HG03097 (cell line): ENCODE data around the gene NUDT1.

Experiments used
- ATAC-seq: cut with Tn5 transposase; IDR thresholded peaks from one replicate; pipeline ENCODE4 v1.9.1; 2021; ENCODE audit not compliant: unreplicated experiment, low FRiP score

The NUDT1 gene

GRCh38 chr7:2222516-2222915 is 19.5 kb upstream of the NUDT1 start:
- ATAC-seq, result no peak

- no peak for ATAC-seq
Observed at GRCh38 chr7:2223321-2223720, 18.7 kb upstream of the NUDT1 start.

DNA sequence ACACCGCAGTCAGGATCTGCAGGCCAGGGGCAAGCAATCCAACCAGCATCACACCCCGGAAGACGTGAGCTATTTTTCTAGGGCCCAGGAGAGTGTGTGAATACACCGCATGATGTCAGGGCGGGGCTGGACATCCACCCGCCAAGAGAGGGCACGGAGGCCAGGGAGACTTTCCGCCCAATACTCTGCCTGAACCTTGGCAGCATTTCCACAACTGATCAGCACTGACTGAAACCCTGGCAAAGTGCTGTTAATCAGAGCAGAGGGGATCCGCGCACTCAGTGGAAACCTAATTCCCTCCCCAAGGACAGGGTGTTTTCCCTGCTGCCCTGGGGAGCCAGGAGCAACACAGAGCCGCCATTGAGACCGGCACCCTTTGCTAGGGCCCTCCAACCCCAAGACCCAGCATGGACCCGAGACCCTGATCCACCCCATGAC is 17.5 kb upstream of the NUDT1 start:
- ATAC-seq, result no peak

DNA sequence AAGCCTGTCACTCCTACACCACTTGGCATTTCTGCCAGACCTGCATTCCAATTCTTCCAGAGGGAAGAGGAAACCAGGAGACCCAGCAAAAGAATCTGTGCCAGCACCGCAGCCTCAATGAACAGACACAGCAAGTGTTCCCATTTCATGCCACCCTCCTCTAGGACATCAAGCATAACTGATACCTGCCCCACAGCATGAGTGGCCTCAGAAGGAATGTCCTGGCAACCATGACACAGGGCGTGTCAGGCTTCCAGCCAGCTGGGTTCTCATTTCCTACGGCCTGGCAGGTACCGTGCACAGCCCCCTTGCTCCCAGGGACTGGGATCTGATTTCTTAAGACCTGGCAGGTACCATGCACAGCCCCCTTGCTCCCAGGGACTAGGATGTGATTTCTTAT is 17.1 kb upstream of the NUDT1 start:
- no peak for ATAC-seq

GRCh38 chr7:2225336-2225735 is 16.7 kb upstream of the NUDT1 start:
- ATAC-seq, result no peak

DNA sequence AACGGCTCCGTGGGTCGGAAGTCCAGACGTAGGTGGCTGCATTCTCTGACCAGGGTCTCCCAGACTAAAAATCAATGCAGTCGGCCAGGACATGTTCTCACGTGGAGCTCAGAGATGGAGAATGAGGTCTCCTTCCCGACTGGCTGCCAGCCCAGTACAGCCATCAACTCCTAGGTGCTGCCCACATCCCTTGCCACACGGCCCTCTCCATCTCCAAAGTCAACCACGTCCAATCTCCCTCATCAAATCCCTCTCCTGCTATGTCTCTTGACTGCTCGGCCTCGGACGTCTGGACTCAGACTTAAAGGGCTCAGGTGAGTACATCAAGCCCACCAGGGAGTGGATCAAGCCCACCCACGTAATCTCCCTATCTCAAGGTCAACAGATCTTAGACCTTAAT is 16.2 kb upstream of the NUDT1 start:
- no peak for ATAC-seq

GRCh38 chr7:2227699-2228098 is 14.3 kb upstream of the NUDT1 start:
- ATAC-seq, result no peak

DNA sequence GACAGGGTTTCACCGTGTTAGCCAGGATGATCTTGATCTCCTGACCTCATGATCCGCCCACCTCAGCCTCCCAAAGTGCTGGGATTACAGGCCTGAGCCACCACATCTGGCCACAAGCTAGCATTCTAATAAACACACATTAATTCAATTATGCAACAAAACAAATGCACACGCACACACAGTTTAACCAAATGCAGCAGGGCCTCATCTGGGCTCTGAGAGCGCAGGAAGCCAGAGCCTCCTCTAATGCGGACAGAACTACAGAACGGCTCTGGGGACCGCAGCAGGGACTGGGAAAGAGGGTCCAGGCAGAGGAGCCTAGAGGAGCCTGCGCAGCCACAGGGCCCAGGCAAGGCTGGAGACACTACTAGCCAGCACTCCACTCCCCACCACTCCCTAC is 13.1 kb upstream of the NUDT1 start:
- ATAC-seq, result no peak

DNA sequence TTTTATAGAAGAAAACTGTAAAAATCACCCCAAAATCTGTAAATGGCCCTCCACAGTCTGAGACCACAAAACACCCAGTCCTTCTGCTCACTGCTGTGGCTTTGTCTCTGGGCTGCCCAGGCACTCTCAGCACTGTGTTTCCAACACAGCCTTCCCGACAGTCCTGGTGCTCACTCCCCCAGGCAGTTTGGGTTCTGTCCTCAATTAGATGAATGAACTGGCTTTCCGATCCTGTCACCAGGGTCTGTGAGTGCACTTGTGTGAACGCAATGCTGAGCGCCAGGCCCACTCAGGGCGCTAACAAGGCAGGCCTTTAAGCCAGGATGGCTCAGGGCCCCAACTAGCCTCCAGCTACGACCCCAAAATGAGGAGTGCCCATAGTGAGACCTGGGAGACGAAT is 12.6 kb upstream of the NUDT1 start:
- ATAC-seq, result no peak

GRCh38 chr7:2230226-2230625 is 11.8 kb upstream of the NUDT1 start:
- ATAC-seq, result no peak

DNA sequence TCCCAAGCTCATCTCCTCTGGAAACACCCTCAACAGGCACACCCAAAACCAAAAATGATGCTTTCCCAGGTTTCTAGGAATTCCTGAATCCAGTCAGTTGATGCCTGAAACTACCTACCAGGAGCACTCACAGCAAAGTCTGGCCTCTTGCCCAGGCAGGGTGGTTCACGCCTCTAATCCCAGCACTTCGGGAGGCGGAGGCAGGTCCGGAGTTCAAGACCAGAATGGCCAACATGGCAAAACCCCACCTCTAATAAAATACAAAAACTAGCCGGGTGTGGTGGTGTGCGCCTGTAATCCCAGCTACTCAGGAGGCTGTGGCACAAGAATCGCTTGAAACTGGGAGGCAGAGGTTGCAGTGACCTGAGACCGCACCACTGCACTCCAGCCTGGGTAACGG is 11.1 kb upstream of the NUDT1 start:
- ATAC-seq, result no peak

- ATAC-seq, result peak; percentile 32
Observed at GRCh38 chr7:2231992-2232765, 9.8 kb upstream of the NUDT1 start.

GRCh38 chr7:2232766-2233520 is 9.1 kb upstream of the NUDT1 start, which contains the start of gene MAD1L1:
TSS of gene MAD1L1 (minus strand) at chr7:2232945. CDS start at chr7:2230133, 2,812 bp downstream.
- ATAC-seq, result peak; percentile 56

DNA sequence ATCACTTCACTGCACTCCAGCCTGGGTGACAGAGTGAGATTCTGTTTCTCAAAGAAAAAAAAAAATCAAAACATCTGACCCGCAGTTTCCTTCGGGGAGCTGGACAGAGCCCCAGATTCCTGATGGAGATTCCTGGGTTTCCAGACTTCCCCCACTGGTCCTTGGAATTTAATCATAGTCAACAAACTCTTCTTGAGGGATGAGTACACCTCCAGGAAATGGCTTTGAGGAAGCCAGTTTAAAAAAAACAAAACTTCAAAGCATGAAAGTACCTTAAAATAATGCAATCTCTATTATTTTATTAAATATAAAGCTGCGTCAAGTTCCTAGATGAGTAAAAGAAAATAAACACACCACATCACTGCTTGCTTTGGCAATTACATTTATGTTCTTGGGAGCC is 8.1 kb upstream of the NUDT1 start:
- ATAC-seq, result no peak

DNA sequence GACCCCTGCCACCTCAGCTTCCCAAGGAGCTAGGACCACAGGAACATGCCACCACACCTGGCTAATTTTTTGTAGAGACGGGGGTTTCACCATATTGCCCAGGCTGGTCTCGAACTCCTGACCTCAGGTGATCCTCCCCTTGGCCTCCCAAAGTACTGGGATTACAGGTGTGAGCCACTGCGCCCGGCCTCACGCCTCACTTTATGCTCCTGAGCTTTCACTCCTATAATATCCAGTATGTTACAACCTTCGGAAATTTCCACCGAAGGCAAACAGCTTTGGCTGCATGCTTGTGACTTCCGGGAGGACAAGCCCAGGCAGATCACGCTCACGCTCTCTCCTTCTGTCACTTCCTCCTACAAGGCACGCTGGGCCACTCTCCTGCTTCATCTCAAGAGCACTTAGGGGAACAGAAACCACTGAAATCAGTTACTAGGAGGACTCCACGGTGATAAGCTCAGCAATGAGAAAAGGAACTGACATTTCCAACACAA is 4.9 kb upstream of the NUDT1 start:
- peak; percentile 45 for ATAC-seq

GRCh38 chr7:2239242-2239641 is 2.8 kb upstream of the NUDT1 start:
- ATAC-seq, result no peak

DNA sequence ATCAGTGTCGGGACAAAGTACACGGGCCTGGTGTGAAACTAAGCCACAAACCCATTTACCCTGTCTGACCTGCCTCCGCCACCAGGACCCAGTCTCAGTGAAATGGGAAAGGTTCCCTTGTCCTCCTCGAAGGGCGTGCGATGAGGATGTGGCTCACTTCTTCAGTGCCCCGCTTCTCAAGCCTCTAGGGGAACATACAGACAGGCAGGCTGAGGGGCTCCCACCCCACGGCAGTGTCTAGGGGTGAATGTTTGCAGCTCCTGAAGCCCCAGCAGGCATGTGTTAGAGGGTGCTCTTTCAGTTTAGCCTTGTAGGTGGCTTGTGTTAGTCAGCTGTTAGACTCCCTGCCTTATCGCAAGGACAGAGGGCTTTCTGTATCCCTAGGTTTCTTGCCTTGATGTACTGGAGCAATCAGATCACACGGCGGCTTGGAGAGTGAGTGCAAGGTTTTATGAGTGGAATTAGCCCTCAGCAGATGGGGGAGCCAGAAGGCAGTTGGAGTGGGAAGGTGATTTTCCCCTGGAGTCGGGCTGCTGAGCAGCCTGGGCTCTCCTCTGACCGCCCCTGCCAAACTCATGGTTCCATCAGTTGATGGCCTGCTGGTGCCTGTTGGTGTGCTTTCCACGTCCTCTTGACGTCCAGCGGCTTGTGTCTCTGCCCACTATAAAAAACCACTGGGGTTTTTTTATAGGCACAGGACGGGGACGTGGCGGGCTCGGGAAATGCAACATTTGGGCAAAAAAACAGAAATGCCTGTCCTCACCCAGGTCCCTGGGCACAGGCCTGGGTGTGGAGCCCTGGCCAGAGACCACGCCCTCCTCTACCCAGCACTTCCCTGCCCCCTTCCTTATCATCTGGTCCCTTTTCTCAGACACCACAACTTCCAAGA is 759 bp downstream of the NUDT1 start:
- peak; percentile 18 for ATAC-seq

DNA sequence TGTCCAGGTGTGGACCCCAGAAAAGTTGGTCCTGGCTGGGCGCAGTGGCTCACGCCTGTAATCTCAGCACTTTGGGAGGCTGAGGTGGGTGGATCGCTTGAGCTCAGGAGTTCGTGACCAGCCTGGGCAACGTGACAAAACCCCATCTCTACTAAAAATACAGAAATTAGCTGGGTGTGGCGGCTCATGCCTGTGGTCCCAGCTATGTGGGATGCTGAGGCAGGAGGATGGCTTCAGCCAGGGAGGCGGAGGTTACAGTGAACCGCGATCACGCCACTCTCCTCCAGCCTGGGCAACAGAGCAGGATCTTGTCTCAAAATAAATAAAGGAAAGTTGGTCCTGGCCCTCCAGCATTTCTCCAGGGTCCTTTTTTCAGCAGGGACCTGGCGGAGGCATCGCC is 1.4 kb downstream of the NUDT1 start:
- ATAC-seq, result no peak

DNA sequence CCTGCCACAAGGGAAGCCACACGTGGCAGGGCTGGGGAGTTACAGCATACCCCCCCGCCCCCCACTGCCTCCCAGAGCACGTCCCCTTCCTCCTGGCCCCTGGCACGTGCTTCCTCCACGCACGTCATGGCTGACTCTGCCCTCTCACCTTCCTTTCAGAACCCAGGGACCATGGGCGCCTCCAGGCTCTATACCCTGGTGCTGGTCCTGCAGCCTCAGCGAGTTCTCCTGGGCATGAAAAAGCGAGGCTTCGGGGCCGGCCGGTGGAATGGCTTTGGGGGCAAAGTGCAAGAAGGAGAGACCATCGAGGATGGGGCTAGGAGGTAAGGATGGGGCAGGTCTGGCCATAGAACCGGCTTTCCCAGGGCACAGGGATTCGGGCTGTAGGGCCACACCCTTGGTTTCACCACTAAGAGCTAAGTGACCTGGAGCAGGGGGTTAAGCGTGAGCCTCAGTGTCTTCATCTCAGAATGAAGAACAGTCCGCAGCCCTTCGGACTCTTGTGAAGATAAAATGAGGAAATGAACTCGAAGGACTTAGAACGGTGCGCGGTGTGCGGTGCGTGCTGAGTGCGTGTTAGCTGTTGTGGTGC is 2.5 kb downstream of the NUDT1 start:
- no peak for ATAC-seq

DNA sequence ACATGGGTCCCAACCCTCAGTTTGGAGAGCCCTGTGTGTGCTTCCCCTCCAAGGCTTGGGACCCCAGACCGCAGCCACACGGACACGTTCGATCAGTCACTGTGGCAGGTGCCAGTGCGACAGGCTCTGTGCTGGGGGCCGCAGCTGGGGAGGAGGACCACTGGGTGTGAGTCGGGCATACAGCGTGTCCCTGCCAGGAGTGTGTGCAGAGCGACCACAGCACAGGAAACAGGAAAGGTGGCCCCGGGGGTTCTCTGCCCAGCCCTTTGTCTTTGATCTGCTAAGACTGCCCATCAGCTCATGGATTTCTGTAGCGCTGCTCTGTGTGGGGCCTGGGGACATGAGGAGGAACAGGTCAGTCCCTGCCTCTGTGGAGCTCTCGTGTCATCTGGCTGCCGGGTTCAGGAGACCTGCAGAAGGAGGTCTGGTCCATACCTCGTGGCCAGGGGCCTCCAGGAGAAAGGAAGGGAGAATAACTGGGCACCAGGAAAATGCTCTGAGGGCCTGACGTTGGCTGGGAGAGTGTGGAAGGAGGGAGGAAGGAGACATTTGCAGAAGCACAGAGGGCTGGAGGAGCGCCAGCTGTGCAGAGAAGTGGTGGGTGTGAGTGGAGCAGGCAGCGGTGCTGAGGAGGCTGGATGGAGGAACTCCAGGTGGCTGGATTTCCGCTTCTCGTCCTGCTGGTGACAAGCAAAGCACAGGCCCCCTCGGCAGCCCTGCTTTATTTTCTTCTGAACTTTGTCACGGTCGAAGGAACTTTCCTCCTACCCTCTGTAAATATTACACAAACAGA is 4.1 kb downstream of the NUDT1 start:
- ATAC-seq, result no peak
